ENCODE data around the gene SHISA7.

The SHISA7 gene

DNA sequence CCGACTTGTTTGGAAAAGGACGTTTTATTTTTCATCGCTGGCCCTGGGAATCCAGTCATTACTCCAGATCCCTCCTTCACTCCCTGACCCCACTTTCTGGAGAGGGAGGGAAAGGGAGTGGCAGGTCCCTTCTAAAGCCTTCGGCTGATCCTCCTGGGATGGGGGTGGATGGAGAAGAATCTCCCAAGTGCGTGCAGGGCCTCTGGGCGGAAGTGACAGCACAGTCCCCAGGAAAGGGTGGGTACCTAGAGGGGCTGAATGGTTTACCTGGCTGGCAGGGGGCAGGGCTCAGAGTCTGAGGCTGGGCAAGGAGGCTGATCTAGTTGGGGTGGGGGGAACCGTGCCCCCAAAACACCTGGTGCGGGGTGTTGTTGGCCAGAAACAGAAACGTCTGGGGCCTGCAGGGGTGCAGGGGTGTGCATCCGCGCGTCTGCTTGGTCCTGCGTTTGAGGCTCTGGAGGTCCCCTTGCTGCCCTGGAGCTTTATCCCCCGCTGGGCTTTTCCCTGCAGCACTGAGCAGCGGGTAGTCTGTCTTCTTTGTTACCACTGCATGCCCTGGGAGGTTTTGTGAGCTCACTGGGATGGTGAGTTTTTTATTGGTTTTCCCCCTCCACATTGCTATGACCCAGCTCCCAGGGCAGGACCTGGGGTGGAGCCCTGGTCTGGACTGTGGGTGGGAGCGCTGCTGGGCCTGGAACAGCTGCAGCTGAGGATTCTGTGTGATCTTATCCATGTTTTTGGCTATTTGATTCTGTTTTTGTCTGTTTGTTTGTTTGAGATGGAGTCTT, 30.3 kb upstream of the SHISA7 start:
- no peaks in the 10 kb centered on the region for H3K36me3 ChIP-seq
- H3K27me3 ChIP-seq: no peaks in the 10 kb centered on the region
- no peak overlapping the region for H3K4me3 ChIP-seq (ENCODE audit: low read depth in 1 of 2, low read length in 1 of 2)
- no peak overlapping the region for H3K27ac ChIP-seq
- H3K4me1 ChIP-seq (ENCODE audit: control insufficient read depth in 1 of 2, insufficient read depth in 1 of 2, low read depth in 1 of 2, low read length in 1 of 2): peaks cover 14 to 16% of the 10 kb centered on the region in 2 experiments
- no peaks in the 10 kb centered on the region for H3K9me3 ChIP-seq
- TF ChIP-seq, protein P1, sequence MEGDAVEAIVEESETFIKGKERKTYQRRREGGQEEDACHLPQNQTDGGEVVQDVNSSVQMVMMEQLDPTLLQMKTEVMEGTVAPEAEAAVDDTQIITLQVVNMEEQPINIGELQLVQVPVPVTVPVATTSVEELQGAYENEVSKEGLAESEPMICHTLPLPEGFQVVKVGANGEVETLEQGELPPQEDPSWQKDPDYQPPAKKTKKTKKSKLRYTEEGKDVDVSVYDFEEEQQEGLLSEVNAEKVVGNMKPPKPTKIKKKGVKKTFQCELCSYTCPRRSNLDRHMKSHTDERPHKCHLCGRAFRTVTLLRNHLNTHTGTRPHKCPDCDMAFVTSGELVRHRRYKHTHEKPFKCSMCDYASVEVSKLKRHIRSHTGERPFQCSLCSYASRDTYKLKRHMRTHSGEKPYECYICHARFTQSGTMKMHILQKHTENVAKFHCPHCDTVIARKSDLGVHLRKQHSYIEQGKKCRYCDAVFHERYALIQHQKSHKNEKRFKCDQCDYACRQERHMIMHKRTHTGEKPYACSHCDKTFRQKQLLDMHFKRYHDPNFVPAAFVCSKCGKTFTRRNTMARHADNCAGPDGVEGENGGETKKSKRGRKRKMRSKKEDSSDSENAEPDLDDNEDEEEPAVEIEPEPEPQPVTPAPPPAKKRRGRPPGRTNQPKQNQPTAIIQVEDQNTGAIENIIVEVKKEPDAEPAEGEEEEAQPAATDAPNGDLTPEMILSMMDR (IDR thresholded peaks at IDR 0.05): no peak

- Histone ChIP-seq H3K4me3 (ENCODE audit: low read depth in 1 of 2, low read length in 1 of 2) (no peak overlapping the region), H3K9me3 (no peaks in the 10 kb centered on the region), H3K27me3 (peaks cover under 1% of the 10 kb centered on the region), H3K4me1 (ENCODE audit: control insufficient read depth in 1 of 2, insufficient read depth in 1 of 2, low read depth in 1 of 2, low read length in 1 of 2) (peaks cover 12 to 18% of the 10 kb centered on the region in 2 experiments), H3K36me3 (no peaks in the 10 kb centered on the region), H3K27ac (no peak overlapping the region)
- TF ChIP-seq, protein P1 (IDR thresholded peaks at IDR 0.05): no peak
Measured at GRCh38 chr19:55472463-55472862, 29.4 kb upstream of the SHISA7 start.

GRCh38 chr19:55471266-55471665, 28.2 kb upstream of the SHISA7 start:
- TF ChIP-seq, protein P1 (IDR thresholded peaks at IDR 0.05): no peak
- Histone ChIP-seq H3K36me3 (no peaks in the 10 kb centered on the region), H3K27me3 (peaks cover 11% of the 10 kb centered on the region), H3K9me3 (no peaks in the 10 kb centered on the region), H3K4me3 (ENCODE audit: low read depth in 1 of 2, low read length in 1 of 2) (no peak overlapping the region), H3K4me1 (ENCODE audit: control insufficient read depth in 1 of 2, insufficient read depth in 1 of 2, low read depth in 1 of 2, low read length in 1 of 2) (peaks cover 5 to 11% of the 10 kb centered on the region in 2 experiments), H3K27ac (no peak overlapping the region)

- TF ChIP-seq, protein P1 (IDR thresholded peaks at IDR 0.05): no peak
- Histone ChIP-seq H3K27ac (no peak overlapping the region), H3K36me3 (no peaks in the 10 kb centered on the region), H3K27me3 (peaks cover 21% of the 10 kb centered on the region), H3K9me3 (no peaks in the 10 kb centered on the region), H3K4me3 (ENCODE audit: low read depth in 1 of 2, low read length in 1 of 2) (no peak overlapping the region), H3K4me1 (ENCODE audit: control insufficient read depth in 1 of 2, insufficient read depth in 1 of 2, low read depth in 1 of 2, low read length in 1 of 2) (peaks cover 0 to 6% of the 10 kb centered on the region in 2 experiments)
Measured at GRCh38 chr19:55468054-55468393, 24.9 kb upstream of the SHISA7 start.

DNA sequence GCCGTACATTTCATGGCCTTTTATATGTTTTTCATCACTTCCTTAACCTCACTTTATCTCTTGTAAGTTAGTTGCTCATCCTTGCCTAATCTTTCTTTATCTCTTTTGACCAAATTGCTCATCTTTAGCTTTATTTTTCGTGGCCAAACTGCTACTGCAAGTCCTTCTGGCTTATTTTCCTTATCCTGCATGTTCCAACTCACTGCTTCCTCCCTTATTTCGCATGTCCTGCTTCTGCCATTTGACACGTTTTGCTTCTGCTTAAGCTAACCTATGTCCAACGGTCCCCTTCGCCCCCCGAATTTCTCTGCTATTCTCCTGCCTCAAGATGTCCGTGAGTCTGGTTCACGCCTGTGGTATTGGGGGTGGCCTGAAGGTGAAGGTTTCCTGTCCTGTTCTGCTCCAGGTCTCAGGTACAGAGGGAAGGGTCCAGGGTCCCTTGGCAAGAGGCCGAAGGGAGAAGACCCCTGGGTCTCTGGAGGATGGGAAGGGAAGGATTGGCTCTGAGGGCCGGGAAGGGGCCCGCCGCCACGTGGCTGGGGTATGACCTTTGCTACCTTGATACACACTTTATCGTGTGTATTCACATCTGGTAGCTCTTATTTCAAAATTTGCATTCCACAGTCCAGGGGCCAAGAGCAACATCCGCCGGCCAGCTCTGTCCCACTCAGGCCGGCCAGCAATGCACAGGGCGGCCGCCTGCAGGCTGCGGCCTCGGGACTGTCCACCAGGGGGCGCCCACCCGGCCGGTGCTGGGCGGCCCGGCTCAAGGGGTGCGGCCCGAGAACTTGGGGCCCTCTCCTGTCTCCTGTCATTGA, 24.3 kb upstream of the SHISA7 start:
- TF ChIP-seq, protein P1 (IDR thresholded peaks at IDR 0.05): peak; percentile 97
- Histone ChIP-seq H3K4me1 (ENCODE audit: control insufficient read depth in 1 of 2, insufficient read depth in 1 of 2, low read depth in 1 of 2, low read length in 1 of 2) (peaks cover 0 to 6% of the 10 kb centered on the region in 2 experiments), H3K27ac (no peak overlapping the region), H3K36me3 (no peaks in the 10 kb centered on the region), H3K4me3 (ENCODE audit: low read depth in 1 of 2, low read length in 1 of 2) (no peak overlapping the region), H3K27me3 (peaks cover 21% of the 10 kb centered on the region), H3K9me3 (no peaks in the 10 kb centered on the region)

Measured in neutrophil (primary cell).